Left renal pelvis (tissue), 4 donors: ENCODE measurements around the gene ARHGAP22. TPM values are rescaled to one million over a fixed set of nuclear protein-coding genes. Genes with fewer than 3 reads are reported as not detected.

Source experiments
- DNase-seq, 4 donors: peaks; one replicate each; pipeline ENCODE4 v3.0.0-alpha.2; 2013; ENCODE audit warnings: low read depth in 4 of 4, low spot score in 3 of 4
- polyA plus RNA-seq, 4 donors: library from polyadenylated mRNA; unstranded; fragments of 120-200 nt; gene quantifications; one replicate each; pipeline ENCODE4 v1.2.1, GENCODE V29; 2013; ENCODE audit not compliant: insufficient read length in 4 of 4

ARHGAP22 gene
- polyA plus RNA-seq, 4 donors, result 1.3 to 2.1 (median 2.0) TPM

DNA sequence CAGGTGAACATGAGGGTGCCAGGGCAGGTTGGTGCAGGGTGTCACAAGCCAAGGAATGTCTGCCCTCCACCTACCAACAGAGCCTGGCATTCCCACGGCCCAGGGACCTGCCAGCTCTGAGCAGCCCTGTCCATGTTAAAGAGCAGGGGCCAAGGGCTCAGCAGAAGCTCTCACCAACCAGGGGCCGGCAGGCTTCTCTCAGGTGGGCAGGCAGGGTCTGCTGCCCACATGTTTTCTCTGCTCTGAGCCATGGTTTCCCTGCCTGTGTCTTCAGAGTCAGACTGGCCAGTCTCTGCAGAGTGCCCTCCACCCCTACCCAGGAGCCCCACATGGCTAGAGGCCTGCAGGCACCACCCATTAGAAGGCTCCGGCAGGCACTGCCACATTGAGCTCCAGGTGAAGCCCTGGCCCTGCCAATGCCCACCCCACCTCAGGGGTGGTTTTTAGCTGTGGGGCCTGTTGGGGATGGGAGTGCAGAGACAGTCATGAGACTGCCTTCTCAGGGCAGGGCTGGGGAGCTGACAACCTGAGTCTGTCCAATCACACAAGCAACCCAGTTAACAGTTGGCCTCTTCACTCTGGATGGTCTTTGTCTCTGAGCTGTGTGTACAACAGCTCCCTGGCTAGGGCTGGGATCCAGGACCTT, 135.9 kb downstream of the ARHGAP22 start:
- no peak for DNase-seq

DNA sequence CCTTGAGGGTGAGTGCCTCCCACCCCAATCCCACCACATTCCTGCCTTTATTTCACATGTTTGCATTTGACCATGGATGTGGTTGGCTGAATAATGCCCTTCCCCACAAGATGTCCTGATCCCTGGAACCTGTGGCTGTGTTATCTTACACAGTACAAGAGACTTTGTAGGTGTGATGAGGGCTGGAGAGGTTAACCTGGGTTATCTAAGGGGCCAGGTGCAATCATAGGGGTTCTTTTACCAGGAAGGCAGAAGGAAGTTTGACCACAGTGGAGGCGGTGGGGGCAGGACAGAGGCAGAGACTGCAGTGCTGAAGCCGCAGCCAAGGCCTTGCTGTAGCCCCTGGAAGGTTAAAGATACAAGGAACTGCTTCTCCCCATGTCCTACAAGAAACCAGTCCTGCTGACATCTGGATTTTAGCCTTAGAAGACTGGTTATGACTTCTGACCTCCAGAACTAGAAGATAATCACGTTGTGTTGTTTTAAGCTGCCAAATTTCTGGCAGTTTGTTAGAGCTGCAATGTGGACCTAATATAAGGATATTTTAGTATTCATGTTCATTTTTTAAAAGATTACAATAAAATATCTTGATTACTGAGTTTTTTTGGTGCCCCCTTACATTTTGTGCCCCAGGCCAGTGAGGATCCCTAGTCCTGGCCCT, 136.6 kb downstream of the ARHGAP22 start:
- no peak for DNase-seq

DNA sequence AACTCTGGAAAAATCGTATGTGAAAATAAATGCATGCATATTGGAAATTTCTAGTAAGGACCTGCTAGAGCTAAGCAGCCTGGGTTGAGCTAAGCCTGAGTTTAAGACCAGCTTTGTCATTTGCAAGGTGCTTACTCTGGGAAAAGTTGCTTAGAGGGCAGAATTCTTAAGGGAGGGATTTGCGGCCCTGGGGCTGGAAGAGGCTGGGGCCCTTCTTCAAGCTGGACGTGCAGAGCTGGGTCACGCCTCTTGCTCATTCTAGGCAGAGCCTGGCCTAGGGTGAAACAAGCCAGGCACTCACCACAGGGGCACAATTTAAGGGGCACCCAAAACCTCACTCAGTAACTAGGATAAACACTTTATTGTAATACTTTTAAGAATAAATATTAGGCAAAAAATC, 137.2 kb downstream of the ARHGAP22 start:
- DNase-seq, result no peak

DNA sequence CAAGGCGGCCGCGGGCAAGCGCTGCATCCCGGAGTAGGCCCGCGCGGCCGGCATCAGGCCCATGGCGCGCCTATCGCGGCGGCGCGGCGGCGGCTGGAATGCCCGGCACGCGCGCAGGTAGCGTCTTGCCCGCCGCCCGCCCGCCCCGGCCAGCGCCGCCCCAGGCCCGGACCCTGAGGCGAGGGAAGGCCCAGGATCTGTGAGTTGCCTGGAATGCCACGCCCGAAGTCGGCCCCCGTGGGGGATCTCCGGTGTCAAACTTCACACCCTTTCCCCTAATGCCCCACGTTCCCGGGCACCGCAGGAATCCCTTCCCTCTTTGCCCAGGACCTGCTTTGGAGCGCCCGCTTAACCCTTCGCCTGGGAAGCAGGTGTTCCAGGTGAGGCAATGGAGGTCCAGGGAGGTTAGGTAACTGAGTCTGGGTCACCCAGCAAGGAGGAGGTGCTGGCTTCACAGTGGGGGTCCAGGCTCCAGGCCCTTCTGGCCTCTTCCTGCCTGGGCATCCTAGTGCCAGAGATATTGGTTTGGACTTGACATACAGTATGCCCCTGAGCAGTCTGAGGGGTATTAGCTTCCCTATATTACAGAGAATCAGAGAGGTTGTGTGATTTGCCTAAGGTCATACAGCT, 138.1 kb downstream of the ARHGAP22 start:
- DNase-seq, result no peak

DNA sequence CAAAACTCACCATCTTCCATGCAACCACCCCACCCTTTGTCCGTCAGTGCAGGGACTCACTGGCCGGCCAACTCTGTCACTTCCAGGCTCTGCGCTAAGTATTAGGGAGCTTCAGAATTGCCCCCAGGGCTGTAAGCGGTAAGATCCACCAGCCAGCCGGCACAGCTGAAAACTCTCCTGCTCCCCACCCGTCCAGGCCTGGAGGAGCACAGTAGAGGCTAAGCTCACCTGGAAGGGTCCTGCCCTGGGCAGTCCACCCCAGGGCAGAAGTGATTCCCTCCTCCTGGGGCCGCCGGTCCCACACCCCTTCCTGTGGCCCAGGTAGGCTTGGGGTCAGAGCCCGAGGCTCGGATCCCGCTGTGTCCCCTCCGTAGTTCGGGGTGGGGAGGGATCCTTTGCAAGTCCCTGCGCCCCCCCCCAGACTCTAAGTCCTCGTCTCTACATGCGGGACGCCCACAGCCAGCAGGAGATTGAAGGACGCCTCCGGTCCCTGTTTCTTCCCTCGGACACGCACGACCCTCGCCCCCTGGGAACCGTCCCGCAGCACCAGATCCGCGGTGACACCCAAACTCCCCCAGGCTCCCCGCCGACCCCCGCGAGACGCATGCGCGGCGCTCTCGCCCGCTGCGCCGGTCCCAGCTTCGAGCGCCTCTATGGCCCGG, 138.9 kb downstream of the ARHGAP22 start:
- no peak for DNase-seq

DNA sequence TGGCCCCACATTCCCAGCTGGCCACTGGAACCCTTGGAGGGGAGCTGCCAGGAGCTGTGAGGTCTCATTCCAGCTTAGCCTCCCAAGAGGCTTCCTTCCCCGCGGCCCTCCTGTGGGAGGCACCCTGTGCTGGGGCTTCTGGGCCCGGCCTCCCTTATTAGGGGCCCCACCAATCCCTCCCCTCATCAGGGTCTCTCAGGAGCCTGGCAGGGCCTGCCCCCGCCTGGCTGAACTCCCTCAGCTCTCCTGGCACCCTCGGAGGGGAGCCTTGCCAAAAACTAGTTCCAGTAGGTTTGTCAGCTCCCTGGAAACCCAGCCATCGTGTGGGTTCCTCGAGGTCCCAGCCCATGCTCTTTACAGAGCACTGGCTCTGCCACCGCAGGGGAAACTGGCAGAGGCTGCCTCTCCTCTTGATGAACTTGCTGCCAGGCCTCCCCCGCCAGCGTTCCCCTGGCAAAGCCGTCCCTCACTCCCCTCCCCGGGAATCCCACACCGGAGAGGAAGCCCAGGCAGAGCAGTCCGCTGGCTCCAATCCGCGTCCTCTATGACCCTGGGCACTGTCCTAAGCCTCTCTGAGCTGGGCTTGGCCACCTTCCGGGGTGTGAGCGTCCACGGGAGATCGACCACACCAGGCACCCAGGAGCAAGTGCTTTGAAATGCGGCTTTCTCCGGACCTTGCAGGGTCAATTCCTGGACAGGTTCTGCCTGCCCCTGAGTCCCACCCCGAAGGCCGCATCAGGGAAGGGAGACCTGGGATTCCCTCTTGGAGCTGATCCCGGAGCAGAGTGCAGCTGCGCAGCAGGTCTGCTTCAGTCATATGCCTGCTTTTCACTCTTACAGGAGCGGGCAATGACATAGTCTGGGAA, 139.8 kb downstream of the ARHGAP22 start:
- no peak for DNase-seq

DNA sequence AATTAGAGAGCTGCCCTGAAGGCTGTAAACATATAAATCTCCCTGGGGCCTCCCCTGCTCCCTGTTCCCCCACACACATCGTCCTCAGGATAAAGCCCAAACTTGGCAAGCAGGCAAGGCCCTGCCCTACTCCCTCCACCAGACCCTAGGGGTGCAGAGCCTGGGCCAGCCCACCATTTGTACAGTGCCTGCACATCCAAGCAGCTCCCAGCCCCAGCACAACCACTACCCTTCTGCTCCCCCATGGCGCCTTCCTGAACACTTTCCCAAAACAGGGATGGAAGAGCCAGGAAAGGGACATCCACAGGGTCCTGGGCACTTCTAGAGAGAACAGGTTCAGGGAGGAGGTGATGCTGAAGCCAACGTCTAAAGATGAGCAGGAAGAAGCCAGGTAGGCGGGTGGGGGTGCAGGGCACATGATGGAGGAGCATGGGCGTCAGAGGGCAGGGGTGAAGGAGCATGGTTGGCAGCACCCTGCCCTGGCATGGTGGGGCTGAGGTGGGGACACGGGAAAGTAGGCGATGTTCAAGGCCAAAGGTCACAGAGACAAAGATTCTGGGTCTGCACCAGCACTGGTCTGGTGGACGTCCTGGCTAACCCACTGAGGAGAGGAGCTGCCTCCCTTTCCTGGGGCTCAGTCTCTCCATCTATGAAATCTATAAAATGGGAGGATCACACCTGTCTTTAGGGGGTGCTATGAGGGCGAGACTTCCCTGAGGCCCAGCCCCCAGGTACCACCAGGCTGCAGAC, 140.6 kb downstream of the ARHGAP22 start:
- DNase-seq, result no peak

DNA sequence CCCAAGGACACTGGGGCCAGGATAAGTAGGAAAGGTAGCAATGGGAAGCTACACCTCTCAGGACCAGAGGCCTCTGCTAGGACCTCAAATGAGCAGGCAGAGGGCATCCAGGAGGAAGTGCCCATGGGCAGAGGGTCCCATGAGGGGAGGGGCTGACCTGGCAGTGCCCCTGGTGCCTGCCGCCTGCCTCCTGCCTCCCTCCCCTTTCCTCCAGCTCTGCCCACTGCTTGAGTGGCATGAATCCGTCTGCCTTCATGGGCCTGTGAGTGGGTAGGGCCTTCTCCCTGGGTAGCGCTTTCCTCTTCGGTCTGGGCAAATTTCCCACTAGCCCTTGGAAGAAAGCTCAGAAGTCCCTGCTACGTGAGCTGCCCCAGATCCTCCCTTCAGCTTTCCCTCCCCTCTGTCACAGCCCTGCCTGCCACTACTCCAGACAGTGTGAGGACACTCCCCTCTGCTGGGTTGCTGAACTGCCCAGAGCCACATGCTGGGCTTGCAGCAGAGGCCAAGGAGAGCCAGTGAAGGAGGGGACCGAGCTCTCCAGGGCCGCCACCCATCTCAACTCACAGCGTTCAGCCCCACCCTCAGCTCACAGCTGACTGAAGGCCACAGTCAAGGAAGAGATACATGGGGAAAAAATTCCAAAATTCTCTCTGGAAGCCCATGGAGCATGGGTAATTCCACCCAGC, 141.4 kb downstream of the ARHGAP22 start:
- DNase-seq, result no peak

DNA sequence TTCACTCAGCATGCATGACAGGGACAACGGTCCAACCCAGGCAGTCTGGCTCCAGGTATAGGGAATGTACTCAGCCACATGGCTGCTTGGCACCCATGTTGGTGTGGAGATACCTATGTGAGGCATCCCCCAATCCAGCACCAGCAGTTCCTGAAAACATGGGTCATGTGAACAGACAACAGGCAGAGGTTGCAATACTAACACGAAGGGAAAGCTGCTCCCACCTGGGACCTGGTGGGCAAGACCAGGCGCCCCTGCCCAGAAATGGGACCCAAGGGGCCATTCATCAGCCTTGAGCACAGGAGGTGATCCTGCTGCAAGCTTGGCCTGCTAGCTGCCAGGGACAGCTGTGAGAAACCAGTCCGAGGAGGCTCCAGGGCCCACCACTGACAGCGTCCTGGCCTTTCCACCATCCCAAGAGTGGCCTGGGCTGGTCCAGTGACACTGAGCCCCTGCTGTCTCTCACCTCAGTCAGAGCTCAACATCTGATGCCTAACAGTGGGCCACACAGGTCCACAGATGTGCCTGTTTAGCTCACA, 142.3 kb downstream of the ARHGAP22 start:
- no peak for DNase-seq

DNA sequence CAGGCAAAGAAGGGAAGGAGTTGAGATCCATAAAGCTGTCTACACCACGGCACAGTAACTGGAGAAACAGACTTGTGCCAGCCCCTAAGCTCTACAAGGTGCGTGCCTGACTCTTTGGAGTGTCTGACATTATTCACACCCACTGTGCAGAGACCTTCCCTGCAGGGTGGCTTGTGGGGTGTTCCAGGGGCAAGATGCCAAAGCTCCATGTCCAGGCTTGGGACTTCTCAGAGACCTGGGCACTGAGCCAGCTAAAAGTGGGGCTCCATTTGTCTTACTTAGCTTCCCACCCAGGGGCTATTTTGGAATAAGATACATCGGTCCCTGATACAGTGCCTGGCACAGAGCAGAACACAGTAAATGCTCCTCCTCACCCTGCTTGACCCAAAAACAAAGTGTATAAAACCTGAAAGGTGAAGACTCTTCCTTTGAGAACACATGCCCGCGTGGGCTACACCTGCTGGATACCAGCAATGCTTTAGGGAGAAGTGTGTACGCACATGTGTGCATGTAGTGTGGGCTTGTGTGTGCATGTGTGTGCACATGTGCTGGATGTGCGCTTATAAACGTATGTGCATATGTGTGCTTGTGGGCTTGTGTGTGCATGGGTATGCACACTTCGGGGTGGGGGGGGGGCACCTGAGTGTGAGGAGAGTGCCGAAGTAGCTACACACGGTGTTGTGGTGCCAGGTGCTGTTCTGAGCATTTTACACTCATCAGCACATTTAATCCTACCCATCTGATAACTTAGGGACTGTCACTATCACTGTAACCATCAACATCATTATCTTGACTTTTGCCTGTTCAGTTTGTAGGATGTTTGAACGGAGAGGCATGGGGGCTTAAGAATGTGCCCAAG, 143.0 kb downstream of the ARHGAP22 start:
- no peak for DNase-seq

DNA sequence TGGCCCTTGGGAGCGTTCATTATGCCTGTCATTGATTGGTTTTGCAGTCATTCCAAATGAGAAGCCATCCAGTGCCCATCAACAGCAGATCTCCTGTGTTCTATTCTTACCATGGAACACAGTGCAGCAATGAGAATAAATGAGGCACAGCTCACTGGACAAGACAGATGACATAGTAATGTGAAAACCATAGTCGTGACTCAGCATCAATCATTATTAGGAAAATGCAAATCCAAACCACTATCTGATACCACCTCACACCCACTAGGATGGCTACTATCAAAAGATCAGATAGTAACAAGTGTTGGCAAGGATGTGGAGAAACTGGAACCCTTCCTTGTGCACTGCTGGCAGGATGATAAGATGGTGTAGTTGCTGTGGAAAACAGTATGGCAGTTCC, 144.7 kb downstream of the ARHGAP22 start:
- DNase-seq, result no peak

DNA sequence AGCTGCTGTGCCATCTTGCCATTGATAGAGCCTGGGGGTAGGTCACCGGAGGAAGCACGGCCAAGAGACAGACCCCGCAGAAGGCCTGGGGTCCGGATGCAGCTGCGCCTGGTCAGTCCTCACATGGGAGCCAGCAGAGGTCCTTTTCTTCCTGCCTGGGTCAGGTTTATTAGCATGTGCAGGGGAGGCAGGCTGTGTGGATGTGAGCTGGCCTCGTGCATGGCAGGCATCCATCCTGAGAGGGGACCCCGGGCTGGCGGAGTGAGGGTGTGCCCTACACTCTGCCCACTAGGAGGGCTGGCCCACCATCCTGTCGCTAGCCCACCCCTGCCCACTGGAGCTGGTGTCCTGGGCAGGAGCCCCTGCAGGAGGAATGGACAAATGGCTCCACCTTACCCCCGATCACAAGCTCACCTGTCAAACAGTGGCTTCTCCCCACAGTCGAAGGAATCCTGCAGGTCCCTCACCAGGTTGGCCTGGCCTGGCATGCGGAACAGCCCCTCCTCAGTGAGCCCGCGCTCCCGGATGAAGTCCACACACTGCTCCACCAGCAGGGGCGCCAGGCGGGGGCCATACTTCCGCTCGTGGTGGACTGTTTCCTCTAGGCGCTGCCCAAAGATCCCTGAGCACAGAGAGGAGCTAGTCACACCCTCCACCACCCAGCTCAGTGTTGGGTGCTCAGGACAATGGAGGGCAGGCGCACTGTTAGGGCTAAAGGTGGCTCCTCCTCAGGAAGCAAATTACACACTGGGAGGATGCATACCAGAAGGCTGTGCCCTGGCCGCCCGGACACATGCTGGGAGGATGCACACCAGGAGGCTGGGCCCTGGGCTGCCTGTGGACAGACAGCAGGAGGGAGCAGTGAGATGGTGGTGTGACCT, 145.4 kb downstream of the ARHGAP22 start:
- DNase-seq, result no peak

DNA sequence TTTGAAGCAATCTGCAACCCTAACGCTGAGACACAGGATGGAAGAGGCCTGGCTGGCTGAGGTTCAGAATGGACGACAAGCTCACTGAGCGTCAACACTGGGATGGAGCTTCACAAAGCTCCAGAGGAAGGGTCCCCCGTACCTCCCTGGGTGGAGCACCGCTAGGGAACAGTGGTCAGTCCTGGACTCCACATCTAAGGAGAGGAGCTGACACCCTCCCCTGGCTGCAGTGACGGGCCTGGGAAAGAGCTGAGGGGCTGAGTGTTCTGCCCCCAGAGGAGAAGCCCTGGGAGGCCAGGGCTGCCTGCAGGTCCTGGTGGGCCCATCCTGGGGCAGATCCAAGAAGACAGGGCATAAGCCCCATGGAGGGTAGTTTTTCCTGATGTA, 146.2 kb downstream of the ARHGAP22 start:
- no peak for DNase-seq

DNA sequence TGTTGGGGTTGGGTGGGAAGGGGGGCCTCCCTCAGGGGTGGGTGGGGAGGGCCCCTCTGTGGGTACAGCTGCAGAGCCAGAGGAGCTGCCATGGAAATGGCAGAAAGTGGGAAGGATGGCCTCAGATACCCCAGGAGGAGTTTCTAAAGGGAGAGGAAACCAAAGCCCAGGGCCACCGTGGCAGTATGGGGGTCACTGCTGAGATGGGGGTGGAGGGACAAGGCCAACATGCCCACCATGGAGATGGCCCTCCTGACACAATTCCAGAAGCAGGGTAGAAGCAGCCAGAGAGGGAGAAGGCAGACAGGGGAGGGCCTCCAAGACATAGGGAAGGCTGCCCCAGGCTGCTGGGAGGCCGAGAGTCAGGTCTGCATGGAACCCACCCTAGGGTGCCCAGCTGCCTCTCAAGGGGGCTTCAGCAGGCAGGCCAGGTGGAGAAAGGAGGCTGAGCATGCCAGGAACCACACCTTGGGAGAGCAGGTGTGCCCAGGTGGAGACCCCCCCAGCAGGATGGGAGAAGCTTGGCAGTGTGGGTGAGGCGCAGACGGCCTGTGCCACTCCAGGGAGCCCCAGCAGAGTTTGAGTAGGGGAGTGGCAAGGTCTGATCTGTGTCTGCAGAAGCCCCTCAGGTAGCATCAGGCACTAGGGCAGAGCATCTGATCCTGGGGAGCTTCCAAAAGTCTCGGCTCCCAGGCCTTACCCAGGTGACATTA, 146.8 kb downstream of the ARHGAP22 start:
- no peak for DNase-seq

DNA sequence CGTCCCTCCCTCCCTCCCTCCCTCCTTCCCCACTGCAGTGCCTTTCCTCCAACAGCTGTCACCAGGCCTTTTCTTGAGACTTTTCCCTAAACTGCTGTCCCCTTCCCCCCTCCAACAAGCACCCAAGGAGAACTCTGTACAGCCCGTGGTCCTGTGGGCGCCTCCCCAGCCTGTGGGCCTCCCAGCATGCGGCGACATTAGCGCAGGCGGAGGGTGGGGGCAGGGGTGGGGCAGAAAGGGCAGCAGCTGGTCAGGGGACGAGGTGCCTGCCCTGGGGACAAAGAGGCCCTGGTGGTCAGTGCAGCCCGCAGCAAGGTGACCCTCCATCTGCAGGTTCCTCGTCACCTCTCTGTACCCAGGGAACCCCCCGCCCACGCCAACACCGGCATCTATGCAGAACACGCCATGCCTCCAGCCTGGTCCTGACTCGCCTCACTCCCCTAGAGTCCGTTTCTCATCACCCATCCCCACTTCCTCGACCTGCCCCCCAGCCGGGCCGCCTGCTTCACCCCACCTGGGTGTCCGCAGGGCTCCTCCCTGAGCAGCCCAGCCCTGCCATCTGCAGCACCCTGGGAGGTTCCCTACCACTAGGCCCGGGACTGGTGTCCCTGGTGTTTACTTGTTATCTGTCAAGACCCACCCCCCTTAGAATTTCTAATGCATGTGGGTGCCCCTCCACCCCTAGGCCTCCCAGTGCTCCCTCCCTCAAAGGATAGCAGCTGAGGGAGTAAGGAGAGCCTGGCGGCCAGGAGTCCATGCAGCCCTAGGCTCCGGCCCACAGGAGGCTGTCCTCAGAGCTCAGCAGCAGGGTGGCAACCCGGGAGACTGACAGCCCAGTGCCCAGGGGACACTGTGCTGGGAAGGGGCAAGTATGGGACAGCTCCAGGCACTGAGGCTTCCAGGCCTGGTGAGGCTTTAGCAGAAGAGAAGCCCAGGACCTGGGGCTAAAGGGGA, 147.8 kb downstream of the ARHGAP22 start:
- no peak for DNase-seq
